Inferior parietal cortex (tissue), 1 donor: ENCODE measurements around the gene WWC1.
A peak's percentile ranks its signal among the peaks of the same experiment; 100 is the strongest.

Experiments
- DNase-seq: peaks from one replicate; pipeline ENCODE4 v3.0.0-alpha.2; 2016; ENCODE audit errors: extremely low spot score

The WWC1 gene

DNA sequence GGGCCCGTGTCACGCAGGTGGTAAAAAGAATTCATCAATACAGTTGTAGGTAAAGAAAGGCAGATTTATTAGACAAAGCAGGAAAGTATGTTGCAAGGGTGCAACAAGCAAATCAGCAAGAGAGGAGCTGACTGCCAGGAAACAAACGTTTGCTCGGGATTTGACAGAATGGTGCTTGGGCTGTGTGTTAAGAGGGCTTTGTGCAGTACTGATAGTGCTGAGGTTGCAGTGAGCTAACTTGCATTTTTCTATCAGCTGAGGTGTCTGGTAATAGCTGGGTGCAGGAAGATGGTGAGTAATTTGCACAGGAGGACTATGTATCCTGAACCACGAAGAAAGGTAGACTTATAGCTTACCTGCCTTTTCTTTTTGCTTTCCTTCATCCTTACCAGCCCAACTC, 190.9 kb downstream of the WWC1 start:
- no peak for DNase-seq

DNA sequence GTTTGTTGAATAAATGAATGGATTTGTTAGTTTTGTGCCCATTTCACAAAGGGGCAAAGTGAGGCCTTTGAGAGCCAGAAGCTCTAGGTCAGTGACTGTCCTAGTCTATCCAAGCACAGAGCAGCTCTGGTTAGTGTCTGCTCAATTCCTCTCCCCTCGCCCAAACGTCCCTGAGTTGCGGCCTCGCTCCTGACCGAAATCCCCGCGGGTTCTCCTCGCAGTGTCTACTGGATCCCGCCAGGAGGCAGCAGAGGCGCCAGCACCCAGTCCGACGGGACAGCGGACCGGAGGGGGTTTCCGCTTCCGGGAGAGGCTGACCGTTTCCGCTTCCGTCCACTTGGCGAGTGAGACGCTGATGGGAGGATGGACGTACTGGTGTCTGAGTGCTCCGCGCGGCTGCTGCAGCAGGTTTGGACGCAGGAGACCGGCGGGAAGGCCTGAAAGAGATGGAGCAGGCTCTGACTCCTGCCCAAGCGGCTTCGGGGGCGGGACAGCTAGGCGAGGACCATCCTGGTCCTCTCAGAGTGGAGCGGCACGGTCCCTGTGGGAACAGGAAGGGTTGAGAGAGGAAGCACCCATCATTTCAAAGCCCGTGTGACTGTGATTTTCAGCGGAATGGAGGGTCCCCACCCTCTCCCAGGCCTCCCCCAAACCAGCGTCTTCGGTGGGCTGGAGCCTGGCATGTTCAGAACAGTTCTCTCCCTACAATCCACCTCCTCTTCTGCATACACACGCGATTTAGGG, 194.9 kb downstream of the WWC1 start, which contains the start of gene RARS1:
RARS1 (plus strand) TSS at position 336 of the 744 bp plus-strand sequence; CDS start at position 364, 28 bp downstream.
- peak; percentile 94 for DNase-seq

GRCh38 chr5:168489059-168489458, 197.6 kb downstream of the WWC1 start:
- no peak for DNase-seq

- DNase-seq: no peak
These were observed 202.7 kb downstream of the WWC1 start for GRCh38 chr5:168494057-168494555.

GRCh38 chr5:168502563-168503237, 211.3 kb downstream of the WWC1 start:
- no peak for DNase-seq

- no peak for DNase-seq
These were observed 222.5 kb downstream of the WWC1 start for GRCh38 chr5:168513861-168514428.
